ENCODE measurements around the gene DLG1.
A peak's percentile ranks its signal among the peaks of the same experiment; 100 is the strongest.

The DLG1 gene

GRCh38 chr3:197171481-197172067 lies 126.8 kb downstream of the DLG1 start:
- Mint-ChIP-seq H3K36me3 (peaks cover 8% of the 10 kb centered on the region), H3K27me3 (no peaks in the 10 kb centered on the region), H3K9me3 (no peaks in the 10 kb centered on the region), H3K4me3 (no peak overlapping the region), H3K4me1 (peaks cover 37% of the 10 kb centered on the region), H3K27ac (no peak overlapping the region)

GRCh38 chr3:197169028-197169427 lies 129.4 kb downstream of the DLG1 start:
- H3K9me3 Mint-ChIP-seq, result no peaks in the 10 kb centered on the region
- peaks cover 15% of the 10 kb centered on the region for H3K36me3 Mint-ChIP-seq
- H3K4me1 Mint-ChIP-seq, result peaks cover 38% of the 10 kb centered on the region
- no peak overlapping the region for H3K4me3 Mint-ChIP-seq
- H3K27ac Mint-ChIP-seq, result no peak overlapping the region
- H3K27me3 Mint-ChIP-seq, result no peaks in the 10 kb centered on the region

GRCh38 chr3:197168606-197169005 lies 129.8 kb downstream of the DLG1 start:
- no peaks in the 10 kb centered on the region for H3K9me3 Mint-ChIP-seq
- H3K36me3 Mint-ChIP-seq, result peaks cover 15% of the 10 kb centered on the region
- no peak overlapping the region for H3K4me3 Mint-ChIP-seq

GRCh38 chr3:197168063-197168462 lies 130.3 kb downstream of the DLG1 start:
- Mint-ChIP-seq H3K4me3 (no peak overlapping the region), H3K27me3 (no peaks in the 10 kb centered on the region), H3K9me3 (peaks cover 3% of the 10 kb centered on the region), H3K4me1 (peaks cover 39% of the 10 kb centered on the region), H3K27ac (no peak overlapping the region), H3K36me3 (peaks cover 18% of the 10 kb centered on the region)

More at GRCh38 chr3:197168606-197169005, 129.8 kb downstream of the DLG1 start:
- H3K27me3 Mint-ChIP-seq, result no peaks in the 10 kb centered on the region
- peaks cover 38% of the 10 kb centered on the region for H3K4me1 Mint-ChIP-seq
- no peak overlapping the region for H3K27ac Mint-ChIP-seq

GRCh38 chr3:197167549-197167948 lies 130.9 kb downstream of the DLG1 start:
- Mint-ChIP-seq H3K9me3 (peaks cover 5% of the 10 kb centered on the region), H3K27me3 (no peaks in the 10 kb centered on the region), H3K4me3 (no peak overlapping the region), H3K4me1 (peaks cover 41% of the 10 kb centered on the region), H3K36me3 (peaks cover 22% of the 10 kb centered on the region), H3K27ac (no peak overlapping the region)

- H3K27ac Mint-ChIP-seq, result no peak overlapping the region
- no peaks in the 10 kb centered on the region for H3K27me3 Mint-ChIP-seq
- no peak overlapping the region for H3K4me3 Mint-ChIP-seq
Measured at GRCh38 chr3:197165890-197166289, 132.5 kb downstream of the DLG1 start.

GRCh38 chr3:197155046-197155445 lies 143.4 kb downstream of the DLG1 start:
- Mint-ChIP-seq H3K4me3 (no peak overlapping the region), H3K9me3 (peaks cover 19% of the 10 kb centered on the region), H3K4me1 (peaks cover 9% of the 10 kb centered on the region), H3K27ac (no peak overlapping the region), H3K27me3 (no peaks in the 10 kb centered on the region), H3K36me3 (peaks cover 37% of the 10 kb centered on the region)

More at GRCh38 chr3:197165890-197166289, 132.5 kb downstream of the DLG1 start:
- Mint-ChIP-seq H3K9me3 (peaks cover 5% of the 10 kb centered on the region), H3K36me3 (peaks cover 22% of the 10 kb centered on the region), H3K4me1 (peaks cover 48% of the 10 kb centered on the region)

- Mint-ChIP-seq H3K9me3 (peaks cover 13% of the 10 kb centered on the region), H3K36me3 (peaks cover 25% of the 10 kb centered on the region), H3K4me1 (peaks cover 12% of the 10 kb centered on the region), H3K4me3 (no peak overlapping the region), H3K27ac (no peak overlapping the region), H3K27me3 (no peaks in the 10 kb centered on the region)
Measured at GRCh38 chr3:197151580-197151979, 146.8 kb downstream of the DLG1 start.

GRCh38 chr3:197149528-197149927 lies 148.9 kb downstream of the DLG1 start:
- no peak overlapping the region for H3K27ac Mint-ChIP-seq
- peaks cover 1% of the 10 kb centered on the region for H3K9me3 Mint-ChIP-seq
- H3K36me3 Mint-ChIP-seq, result peaks cover 11% of the 10 kb centered on the region
- no peaks in the 10 kb centered on the region for H3K27me3 Mint-ChIP-seq
- peaks cover 11% of the 10 kb centered on the region for H3K4me1 Mint-ChIP-seq
- H3K4me3 Mint-ChIP-seq, result no peak overlapping the region

GRCh38 chr3:197144188-197144587 lies 154.2 kb downstream of the DLG1 start:
- Mint-ChIP-seq H3K9me3 (no peaks in the 10 kb centered on the region), H3K4me3 (no peak overlapping the region), H3K4me1 (peaks cover 20% of the 10 kb centered on the region), H3K27ac (no peak overlapping the region), H3K36me3 (peaks cover 16% of the 10 kb centered on the region), H3K27me3 (no peaks in the 10 kb centered on the region)

- peaks cover 45% of the 10 kb centered on the region for H3K36me3 Mint-ChIP-seq
- H3K4me3 Mint-ChIP-seq, result no peak overlapping the region
- peaks cover 5% of the 10 kb centered on the region for H3K9me3 Mint-ChIP-seq
- H3K4me1 Mint-ChIP-seq, result peaks cover 9% of the 10 kb centered on the region
- H3K27me3 Mint-ChIP-seq, result no peaks in the 10 kb centered on the region
- no peak overlapping the region for H3K27ac Mint-ChIP-seq
Measured at GRCh38 chr3:197139586-197139985, 158.8 kb downstream of the DLG1 start.

- Mint-ChIP-seq H3K27me3 (no peaks in the 10 kb centered on the region), H3K9me3 (peaks cover 5% of the 10 kb centered on the region), H3K4me1 (peaks cover 9% of the 10 kb centered on the region), H3K36me3 (peaks cover 49% of the 10 kb centered on the region), H3K4me3 (no peak overlapping the region), H3K27ac (no peak overlapping the region)
Measured at GRCh38 chr3:197137751-197138150, 160.7 kb downstream of the DLG1 start.

- H3K4me1 Mint-ChIP-seq, result peaks cover 9% of the 10 kb centered on the region
Measured at GRCh38 chr3:197136744-197137143, 161.7 kb downstream of the DLG1 start.

GRCh38 chr3:197135212-197135611 lies 163.2 kb downstream of the DLG1 start:
- Mint-ChIP-seq H3K27me3 (no peaks in the 10 kb centered on the region), H3K4me1 (peaks cover 4% of the 10 kb centered on the region), H3K36me3 (peaks cover 47% of the 10 kb centered on the region), H3K4me3 (no peak overlapping the region), H3K27ac (peak overlapping the region; percentile 23), H3K9me3 (peaks cover 5% of the 10 kb centered on the region)

More at GRCh38 chr3:197136744-197137143, 161.7 kb downstream of the DLG1 start:
- Mint-ChIP-seq H3K27me3 (no peaks in the 10 kb centered on the region), H3K9me3 (peaks cover 5% of the 10 kb centered on the region), H3K4me3 (no peak overlapping the region), H3K27ac (no peak overlapping the region), H3K36me3 (peaks cover 50% of the 10 kb centered on the region)

- Mint-ChIP-seq H3K9me3 (peaks cover 5% of the 10 kb centered on the region), H3K27ac (no peak overlapping the region), H3K36me3 (peaks cover 50% of the 10 kb centered on the region), H3K27me3 (no peaks in the 10 kb centered on the region), H3K4me1 (peaks cover 5% of the 10 kb centered on the region), H3K4me3 (no peak overlapping the region)
Measured at GRCh38 chr3:197132916-197133530, 165.4 kb downstream of the DLG1 start.

GRCh38 chr3:197125636-197126035 lies 172.8 kb downstream of the DLG1 start:
- Mint-ChIP-seq H3K36me3 (peaks cover 18% of the 10 kb centered on the region), H3K4me1 (peaks cover 5% of the 10 kb centered on the region)

More at GRCh38 chr3:197125636-197126035, 172.8 kb downstream of the DLG1 start:
- Mint-ChIP-seq H3K4me3 (no peak overlapping the region), H3K27me3 (no peaks in the 10 kb centered on the region), H3K27ac (no peak overlapping the region), H3K9me3 (no peaks in the 10 kb centered on the region)
